Activated T-helper 1 cell treated with Interleukin-2 at 50 U/mL for 16 hours (primary cell): ENCODE results near the gene FAM13A.
A peak's percentile ranks its signal among the peaks of the same experiment; 100 is the strongest.

Experiments
- DNase-seq: peaks from one replicate; pipeline ENCODE4 v3.0.0-alpha.2; 2020; ENCODE audit warnings: low read depth

The FAM13A gene

GRCh38 chr4:88841635-88842034, 215.3 kb downstream of the FAM13A start:
- DNase-seq: no peak

DNA sequence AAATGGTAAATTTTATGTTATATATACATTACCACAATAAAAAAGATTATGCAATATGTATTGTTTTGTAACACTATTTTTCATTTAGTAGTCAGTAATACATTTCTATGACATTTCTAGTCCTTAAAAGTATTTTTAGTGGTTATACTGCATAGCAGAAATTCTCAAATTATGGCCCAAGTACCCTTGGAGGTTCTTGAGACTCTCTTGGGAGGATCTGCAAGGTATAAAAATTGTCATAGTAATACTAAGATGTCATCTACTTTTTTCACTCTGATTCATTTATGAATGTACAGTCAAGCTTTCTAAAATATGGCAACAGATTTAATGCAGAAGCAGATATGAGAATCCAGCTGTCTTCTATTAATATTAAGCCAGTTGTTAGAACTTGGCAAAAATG, 220.8 kb downstream of the FAM13A start:
- DNase-seq: no peak

GRCh38 chr4:88831031-88831430, 226.0 kb downstream of the FAM13A start:
- no peak for DNase-seq

DNA sequence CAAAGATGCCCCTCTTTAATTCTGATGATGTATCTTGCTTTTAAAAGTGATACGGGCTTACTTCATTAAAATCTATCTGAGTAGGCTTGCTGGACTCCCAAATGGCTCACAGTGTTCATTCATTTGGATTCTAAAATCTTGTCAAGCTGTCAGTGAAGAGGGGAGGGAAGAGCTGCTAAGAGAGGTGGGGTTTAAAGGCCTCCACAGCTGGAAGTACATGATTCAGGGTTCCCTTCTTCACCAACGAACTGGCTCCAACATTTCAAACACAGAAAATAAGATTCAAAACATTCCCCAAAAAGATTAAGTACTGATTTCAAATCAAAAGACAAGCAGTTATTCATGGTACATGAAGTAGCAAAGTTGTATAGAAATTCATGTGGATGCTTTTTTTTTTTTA, 226.4 kb downstream of the FAM13A start:
- no peak for DNase-seq

DNA sequence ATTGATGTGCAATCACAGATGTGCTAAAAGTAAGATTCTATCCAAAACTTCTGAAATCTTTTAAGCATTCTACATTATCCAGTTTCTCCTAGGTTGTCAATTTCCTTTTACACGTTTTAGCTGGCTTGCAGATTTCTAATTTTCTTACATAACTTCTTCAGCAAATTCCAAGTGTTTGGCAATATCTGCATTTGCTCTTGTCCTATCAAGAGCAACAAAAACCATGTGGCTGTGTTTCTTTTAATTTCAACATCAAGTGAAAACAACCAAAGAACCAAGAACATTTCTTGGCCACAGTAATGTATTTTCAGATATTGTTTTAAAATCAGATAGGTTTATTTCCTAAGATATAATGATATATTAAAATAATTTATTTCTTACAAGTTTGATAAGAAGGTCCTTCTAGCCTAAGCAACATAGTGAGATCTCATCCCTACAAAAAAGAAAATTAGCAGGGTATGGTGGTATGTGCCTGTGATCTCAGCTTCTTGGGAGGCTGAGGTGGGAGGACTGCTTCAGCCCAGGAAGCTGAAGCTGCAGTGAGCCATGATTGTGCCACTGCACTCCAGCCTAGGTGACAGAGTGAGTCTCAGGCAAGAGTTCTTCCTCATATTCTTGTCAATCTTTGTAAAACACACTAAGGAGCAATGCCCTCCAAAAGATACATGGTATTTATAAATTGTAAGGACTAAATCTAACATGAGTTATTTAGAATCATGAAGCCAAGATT, 228.0 kb downstream of the FAM13A start:
- DNase-seq: no peak

GRCh38 chr4:88827442-88827841, 229.5 kb downstream of the FAM13A start:
- DNase-seq: no peak

DNA sequence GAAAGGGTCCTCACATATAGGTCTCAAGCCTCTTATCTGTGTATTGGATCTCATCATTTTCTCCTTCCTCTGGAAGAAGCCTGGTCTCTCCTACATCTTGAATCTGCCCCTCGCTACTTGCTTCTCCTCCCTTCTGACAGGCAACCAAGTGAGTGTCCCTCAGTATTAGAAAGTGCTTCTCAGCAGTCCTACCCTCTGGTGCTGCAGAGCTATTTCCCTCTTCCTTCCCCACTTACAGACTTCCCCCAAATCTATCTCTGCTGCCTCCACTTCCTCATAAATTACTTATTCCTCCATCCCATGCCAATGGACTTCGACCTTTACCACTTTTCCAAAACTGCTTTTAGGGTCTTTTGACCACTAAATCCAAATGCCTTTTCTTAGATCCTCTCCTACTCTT, 230.2 kb downstream of the FAM13A start:
- DNase-seq: no peak

DNA sequence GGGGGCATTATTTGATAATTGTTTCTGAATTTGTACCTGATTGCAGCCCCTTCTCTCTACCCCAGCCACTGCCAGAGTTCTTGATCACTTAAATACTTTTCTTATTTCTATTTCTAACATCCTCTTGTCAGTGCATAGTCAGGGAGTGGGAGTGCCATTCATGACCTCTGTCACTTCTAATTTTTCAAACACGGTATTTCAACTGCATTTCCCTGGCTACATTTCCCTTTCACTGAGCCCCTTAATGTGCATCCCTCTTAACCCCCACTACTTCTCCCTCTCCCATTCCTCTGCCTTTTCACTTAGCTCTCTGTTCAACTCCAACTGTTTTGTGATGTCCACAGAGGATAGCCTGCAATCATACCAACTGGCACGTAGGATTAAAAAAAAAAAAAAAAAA, 231.1 kb downstream of the FAM13A start:
- DNase-seq: no peak

GRCh38 chr4:88823058-88823919, 233.7 kb downstream of the FAM13A start:
- DNase-seq: peak; percentile 36

DNA sequence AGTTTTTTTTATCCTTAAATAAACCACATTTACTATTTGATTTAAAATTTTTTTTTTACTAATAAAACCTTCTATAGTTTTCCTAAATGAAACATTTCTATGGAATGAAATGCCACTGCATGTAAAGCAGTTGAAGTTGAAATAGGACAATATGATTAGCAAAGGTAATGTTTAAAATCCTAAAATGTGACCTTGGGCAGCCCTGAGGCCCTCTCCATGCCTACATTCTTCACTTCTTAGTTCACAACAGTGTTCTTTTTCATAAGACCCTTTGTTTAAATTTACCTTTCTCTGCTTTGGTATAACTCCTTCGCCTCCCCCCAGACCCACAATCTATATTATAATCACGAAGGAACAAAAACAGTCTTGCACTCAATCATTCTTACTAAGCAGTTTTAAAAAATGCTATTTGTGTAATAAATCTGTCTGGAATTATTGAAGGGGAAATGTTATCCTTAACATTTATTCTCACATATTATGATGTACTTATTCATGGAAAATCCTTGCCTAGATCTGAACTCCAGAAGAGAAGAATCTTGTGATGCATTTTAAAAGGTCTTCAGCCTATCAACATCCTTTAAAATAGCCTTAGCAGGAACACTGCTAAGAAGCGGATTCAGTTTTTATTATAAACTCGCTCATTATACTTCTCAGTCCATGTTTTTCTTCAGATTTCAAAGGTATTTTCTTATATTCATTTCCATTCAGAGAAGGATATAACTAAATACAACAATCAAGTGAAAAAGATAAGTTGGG, 234.8 kb downstream of the FAM13A start:
- no peak for DNase-seq

GRCh38 chr4:88821522-88821921, 235.5 kb downstream of the FAM13A start:
- DNase-seq: no peak

- no peak for DNase-seq
These were observed 236.1 kb downstream of the FAM13A start for GRCh38 chr4:88820698-88821415.

- no peak for DNase-seq
These were observed 236.9 kb downstream of the FAM13A start for GRCh38 chr4:88819818-88820697.

DNA sequence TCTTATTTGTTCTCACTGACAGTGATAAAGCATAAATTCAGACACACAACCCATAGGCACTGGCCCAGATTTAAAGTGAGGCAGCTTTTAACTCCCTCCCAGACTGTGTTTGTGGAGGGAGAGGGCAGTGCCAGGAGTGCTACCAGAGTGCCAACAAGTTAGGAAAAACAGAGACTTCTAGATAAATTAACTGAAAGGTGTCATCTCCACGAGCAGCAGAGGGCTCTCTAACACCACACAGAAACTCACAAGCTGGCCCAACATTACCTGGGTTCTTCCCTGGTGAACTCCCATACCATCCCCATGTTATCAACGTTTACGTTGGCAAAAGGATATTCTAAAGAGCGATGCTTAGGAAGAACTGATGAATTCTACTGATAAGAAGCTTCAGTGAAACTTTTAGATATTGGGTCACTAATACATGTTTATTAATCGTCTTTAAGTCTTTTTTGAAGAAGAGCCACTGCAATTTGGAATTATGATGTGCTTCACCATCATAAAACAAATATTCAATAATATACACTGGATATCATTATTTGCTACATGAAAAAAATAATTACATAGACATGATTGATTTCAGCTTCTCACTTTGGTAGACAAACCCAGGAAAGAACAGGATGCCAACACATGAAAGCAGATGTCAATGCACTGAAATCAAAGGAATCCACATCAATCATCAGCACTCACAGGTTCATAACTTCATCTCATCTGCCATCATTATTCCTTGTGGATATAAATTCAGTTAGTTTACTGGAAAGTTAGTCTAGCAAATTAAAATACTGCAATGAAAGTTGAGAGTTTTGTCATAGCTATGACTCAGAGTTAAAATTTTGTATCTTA, 238.1 kb downstream of the FAM13A start:
- peak; percentile 10 for DNase-seq

DNA sequence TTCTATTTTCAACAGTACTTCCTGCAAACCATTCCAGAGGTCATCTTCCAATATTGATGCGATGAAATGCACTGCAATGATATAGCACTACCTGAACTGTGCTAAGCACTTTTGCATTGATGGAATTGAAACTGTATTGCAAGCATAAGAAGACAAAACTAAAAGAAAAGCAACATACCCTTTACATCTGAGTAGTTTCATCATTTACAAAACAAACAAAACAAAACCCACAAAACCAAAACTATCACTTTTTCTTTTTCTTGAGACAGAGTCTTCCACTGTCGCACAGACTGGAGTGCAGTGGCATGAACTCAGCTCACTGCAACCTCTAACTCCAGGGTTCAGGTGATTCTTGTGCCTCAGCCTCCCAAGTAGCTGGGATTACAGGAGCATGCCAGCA, 239.2 kb downstream of the FAM13A start:
- DNase-seq: no peak

GRCh38 chr4:88816360-88816759, 240.6 kb downstream of the FAM13A start:
- no peak for DNase-seq

DNA sequence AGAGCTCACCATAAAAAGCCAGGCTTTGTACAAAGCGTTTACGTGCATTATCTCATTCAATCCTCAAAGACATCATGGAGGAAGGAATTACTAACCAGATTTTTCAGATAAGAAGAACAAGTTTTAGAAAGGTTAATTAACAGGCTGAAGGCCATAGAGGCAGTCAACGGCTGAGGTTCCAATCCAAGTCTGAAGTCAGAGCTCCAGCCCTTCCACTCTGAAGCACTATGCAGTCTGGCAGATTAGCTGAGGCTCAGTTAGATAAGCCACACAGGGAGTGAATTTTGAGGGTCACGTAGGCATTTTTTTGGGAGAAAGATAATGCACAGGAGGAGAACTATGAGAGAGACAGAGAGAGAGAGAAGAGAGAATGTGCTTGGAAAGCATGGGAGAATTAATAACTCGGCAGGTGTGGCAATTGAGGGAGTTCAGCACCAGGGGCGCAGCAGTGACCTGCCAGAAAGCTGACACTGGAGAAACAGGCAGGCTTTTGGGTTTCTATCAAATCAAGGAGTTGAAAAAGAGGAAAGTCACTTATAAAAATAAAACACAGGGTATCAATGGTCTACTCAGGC, 242.9 kb downstream of the FAM13A start:
- no peak for DNase-seq

DNA sequence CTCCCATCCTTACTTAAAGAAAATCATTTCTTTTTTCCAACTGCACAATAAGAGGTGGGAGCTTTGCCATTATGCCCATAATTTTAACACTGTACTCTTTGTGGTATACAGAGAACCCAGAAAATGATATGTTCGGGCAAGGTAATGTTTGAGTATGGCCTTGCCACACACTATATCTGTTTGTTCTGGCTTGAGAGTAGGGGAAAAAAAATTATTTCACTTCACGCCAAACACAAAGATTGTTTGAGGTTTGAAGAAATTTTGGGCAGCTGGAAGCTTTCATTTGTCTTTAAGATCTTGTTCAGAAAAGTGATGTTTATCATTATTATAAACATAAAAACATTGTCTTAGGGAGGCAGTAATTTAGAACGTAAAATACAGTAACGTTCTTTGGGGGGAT, 244.0 kb downstream of the FAM13A start:
- no peak for DNase-seq

- no peak for DNase-seq
These were observed 244.6 kb downstream of the FAM13A start for GRCh38 chr4:88812420-88812819.

DNA sequence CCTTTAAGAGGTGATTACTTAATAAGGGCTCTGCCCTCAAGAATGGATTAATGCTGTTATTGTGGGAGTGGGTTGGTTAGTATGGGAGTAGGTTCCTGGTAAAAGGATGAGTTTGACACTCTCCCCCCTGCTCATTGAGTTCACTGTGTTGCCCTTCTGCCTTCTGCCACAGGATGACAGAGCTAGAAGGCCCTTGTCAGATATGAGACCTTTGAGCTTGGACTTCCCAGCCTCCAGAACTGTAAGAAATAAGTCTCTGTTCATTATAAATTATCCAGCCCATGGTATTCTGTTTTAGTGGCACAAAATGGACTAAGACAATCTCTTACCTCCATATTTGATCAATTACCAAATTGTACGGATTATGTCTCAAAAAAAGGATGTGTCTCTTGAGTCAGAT, 245.1 kb downstream of the FAM13A start:
- no peak for DNase-seq
